ENCODE data around the gene KANK4. TPM values are rescaled to one million over a fixed set of nuclear protein-coding genes. Genes with fewer than 3 reads are reported as not detected.
"Not testable (repeated sequence)": the region's sequence is repeated elsewhere in the genome, so short reads cannot be mapped to it uniquely, and the experiment has no call there.

KANK4 gene
- total RNA-seq, 2 donors from 2014 or later, result not detected

- H3K36me3 Mint-ChIP-seq; H3K27ac Mint-ChIP-seq; H3K4me1 Mint-ChIP-seq (ENCODE audit: low read depth in 2 of 2); H3K4me3 Mint-ChIP-seq; H3K9me3 Mint-ChIP-seq; DNase-seq (ENCODE audit: low spot score); H3K27me3 Mint-ChIP-seq; ATAC-seq: not testable (repeated sequence)
Measured at GRCh38 chr1:62239652-62240403, 79.4 kb downstream of the KANK4 start.

GRCh38 chr1:62238507-62238906, 80.7 kb downstream of the KANK4 start:
- Mint-ChIP-seq H3K9me3 (no peaks in the 10 kb centered on the region), H3K27ac (no peak overlapping the region), H3K4me1 (ENCODE audit: low read depth in 2 of 2) (no peaks in the 10 kb centered on the region), H3K4me3 (no peak overlapping the region), H3K36me3 (no peaks in the 10 kb centered on the region), H3K27me3 (peaks cover 0 to 6% of the 10 kb centered on the region in 2 donors)
- no peak for ATAC-seq
- no peak for DNase-seq (ENCODE audit: low spot score)

GRCh38 chr1:62237950-62238374, 81.3 kb downstream of the KANK4 start:
- ATAC-seq, result peak in 1 of 2 donors; percentile 55
- Mint-ChIP-seq H3K4me1 (ENCODE audit: low read depth in 2 of 2) (no peaks in the 10 kb centered on the region), H3K36me3 (no peaks in the 10 kb centered on the region), H3K27me3 (peaks cover 3 to 8% of the 10 kb centered on the region in 2 donors), H3K27ac (no peak overlapping the region), H3K4me3 (no peak overlapping the region), H3K9me3 (no peaks in the 10 kb centered on the region)
- no peak for DNase-seq (ENCODE audit: low spot score)

GRCh38 chr1:62237361-62237760, 81.9 kb downstream of the KANK4 start:
- DNase-seq (ENCODE audit: low spot score) (no peak), ATAC-seq (no peak)
- no peaks in the 10 kb centered on the region for H3K9me3 Mint-ChIP-seq
- peaks cover 5 to 8% of the 10 kb centered on the region in 2 donors for H3K27me3 Mint-ChIP-seq
- no peaks in the 10 kb centered on the region for H3K36me3 Mint-ChIP-seq
- no peak overlapping the region for H3K4me3 Mint-ChIP-seq
- H3K4me1 Mint-ChIP-seq (ENCODE audit: low read depth in 2 of 2), result no peaks in the 10 kb centered on the region
- no peak overlapping the region for H3K27ac Mint-ChIP-seq

GRCh38 chr1:62235576-62235975, 83.7 kb downstream of the KANK4 start:
- DNase-seq (ENCODE audit: low spot score) (no peak), ATAC-seq (no peak)
- Mint-ChIP-seq H3K36me3 (no peaks in the 10 kb centered on the region), H3K4me1 (ENCODE audit: low read depth in 2 of 2) (no peaks in the 10 kb centered on the region), H3K4me3 (no peak overlapping the region), H3K27ac (no peak overlapping the region), H3K9me3 (no peaks in the 10 kb centered on the region), H3K27me3 (peaks cover 8 to 9% of the 10 kb centered on the region in 2 donors)

GRCh38 chr1:62234688-62235087, 84.5 kb downstream of the KANK4 start:
- Mint-ChIP-seq H3K27ac (no peak overlapping the region), H3K4me3 (no peak overlapping the region), H3K9me3 (no peaks in the 10 kb centered on the region), H3K36me3 (no peaks in the 10 kb centered on the region), H3K4me1 (ENCODE audit: low read depth in 2 of 2) (no peaks in the 10 kb centered on the region), H3K27me3 (peaks cover 8 to 10% of the 10 kb centered on the region in 2 donors)
- ATAC-seq (no peak), DNase-seq (ENCODE audit: low spot score) (no peak)

GRCh38 chr1:62233926-62234450, 85.2 kb downstream of the KANK4 start:
- H3K27ac Mint-ChIP-seq, result no peak overlapping the region
- H3K4me3 Mint-ChIP-seq, result no peak overlapping the region
- no peaks in the 10 kb centered on the region for H3K9me3 Mint-ChIP-seq
- peaks cover 8 to 12% of the 10 kb centered on the region in 2 donors for H3K27me3 Mint-ChIP-seq
- no peaks in the 10 kb centered on the region for H3K36me3 Mint-ChIP-seq
- DNase-seq (ENCODE audit: low spot score) (no peak), ATAC-seq (no peak)
- H3K4me1 Mint-ChIP-seq (ENCODE audit: low read depth in 2 of 2), result no peaks in the 10 kb centered on the region

GRCh38 chr1:62232871-62233278, 86.4 kb downstream of the KANK4 start:
- no peaks in the 10 kb centered on the region for H3K9me3 Mint-ChIP-seq
- DNase-seq (ENCODE audit: low spot score) (no peak), ATAC-seq (no peak)
- H3K4me3 Mint-ChIP-seq, result no peak overlapping the region
- H3K27ac Mint-ChIP-seq, result no peak overlapping the region
- no peaks in the 10 kb centered on the region for H3K36me3 Mint-ChIP-seq
- peaks cover 8 to 13% of the 10 kb centered on the region in 2 donors for H3K27me3 Mint-ChIP-seq
- no peaks in the 10 kb centered on the region for H3K4me1 Mint-ChIP-seq (ENCODE audit: low read depth in 2 of 2)

GRCh38 chr1:62230718-62231117, 88.5 kb downstream of the KANK4 start:
- no peak for ATAC-seq
- no peak for DNase-seq (ENCODE audit: low spot score)
- Mint-ChIP-seq H3K36me3 (no peaks in the 10 kb centered on the region), H3K27ac (no peak overlapping the region), H3K4me1 (ENCODE audit: low read depth in 2 of 2) (no peaks in the 10 kb centered on the region), H3K27me3 (peaks cover 8 to 13% of the 10 kb centered on the region in 2 donors), H3K4me3 (no peak overlapping the region), H3K9me3 (no peaks in the 10 kb centered on the region)

- Mint-ChIP-seq H3K4me1 (ENCODE audit: low read depth in 2 of 2) (no peaks in the 10 kb centered on the region), H3K4me3 (no peak overlapping the region), H3K27me3 (peaks cover 8 to 13% of the 10 kb centered on the region in 2 donors), H3K9me3 (no peaks in the 10 kb centered on the region), H3K36me3 (no peaks in the 10 kb centered on the region), H3K27ac (no peak overlapping the region)
- no peak for DNase-seq (ENCODE audit: low spot score)
- no peak for ATAC-seq
Measured at GRCh38 chr1:62229932-62230331, 89.3 kb downstream of the KANK4 start.

- peaks cover 8 to 13% of the 10 kb centered on the region in 2 donors for H3K27me3 Mint-ChIP-seq
- ATAC-seq, result no peak
- no peaks in the 10 kb centered on the region for H3K4me1 Mint-ChIP-seq (ENCODE audit: low read depth in 2 of 2)
- no peaks in the 10 kb centered on the region for H3K9me3 Mint-ChIP-seq
- no peaks in the 10 kb centered on the region for H3K36me3 Mint-ChIP-seq
- no peak for DNase-seq (ENCODE audit: low spot score)
- H3K27ac Mint-ChIP-seq, result no peak overlapping the region
- H3K4me3 Mint-ChIP-seq, result no peak overlapping the region
Measured at GRCh38 chr1:62229468-62229867, 89.8 kb downstream of the KANK4 start.

GRCh38 chr1:62228883-62229187, 90.4 kb downstream of the KANK4 start:
- Mint-ChIP-seq H3K27me3 (peaks cover 5 to 13% of the 10 kb centered on the region in 2 donors), H3K4me1 (ENCODE audit: low read depth in 2 of 2) (no peaks in the 10 kb centered on the region), H3K27ac (no peak overlapping the region), H3K36me3 (no peaks in the 10 kb centered on the region), H3K4me3 (no peak overlapping the region), H3K9me3 (no peaks in the 10 kb centered on the region)
- DNase-seq (ENCODE audit: low spot score), result no peak
- no peak for ATAC-seq

- Mint-ChIP-seq H3K9me3 (no peaks in the 10 kb centered on the region), H3K27ac (no peak overlapping the region), H3K36me3 (no peaks in the 10 kb centered on the region), H3K4me1 (ENCODE audit: low read depth in 2 of 2) (no peaks in the 10 kb centered on the region), H3K4me3 (no peak overlapping the region), H3K27me3 (peaks cover 0 to 13% of the 10 kb centered on the region in 2 donors)
- DNase-seq (ENCODE audit: low spot score) (no peak), ATAC-seq (no peak)
Measured at GRCh38 chr1:62228136-62228882, 90.9 kb downstream of the KANK4 start.

GRCh38 chr1:62227496-62227895, 91.7 kb downstream of the KANK4 start:
- Mint-ChIP-seq H3K27ac (no peak overlapping the region), H3K4me1 (ENCODE audit: low read depth in 2 of 2) (no peaks in the 10 kb centered on the region), H3K9me3 (no peaks in the 10 kb centered on the region), H3K4me3 (no peak overlapping the region), H3K27me3 (peaks cover 0 to 8% of the 10 kb centered on the region in 2 donors), H3K36me3 (no peaks in the 10 kb centered on the region)
- no peak for DNase-seq (ENCODE audit: low spot score)
- no peak for ATAC-seq
